Duodenal mucosa (tissue), 2 donors: ENCODE data around the gene IKZF3.
A peak's percentile ranks its signal among the peaks of the same experiment; 100 is the strongest.
"Not testable (repeated sequence)": the region's sequence is repeated elsewhere in the genome, so short reads cannot be mapped to it uniquely, and the experiment has no call there.

ENCODE experiments used
- H3K27ac ChIP-seq: one replicate; pipeline ENCODE4 v1.7.0; 2013; ENCODE audit warnings: low read depth, low read length
- H3K27me3 ChIP-seq, 2 donors: one replicate each; pipeline ENCODE4 v1.7.0; 2013; ENCODE audit warnings: low read length in 2 of 2, control low read depth in 1 of 2; ENCODE audit not compliant: insufficient read depth in 2 of 2, control insufficient read depth in 1 of 2
- H3K36me3 ChIP-seq, 2 donors: one replicate each; pipeline ENCODE4 v1.7.0; 2013; ENCODE audit warnings: low read length in 2 of 2, control low read depth in 1 of 2; ENCODE audit not compliant: insufficient read depth in 2 of 2, control insufficient read depth in 1 of 2
- H3K4me1 ChIP-seq, 2 donors: one replicate each; pipeline ENCODE4 v1.7.0; 2013; ENCODE audit warnings: low read length in 2 of 2, control low read depth in 1 of 2; ENCODE audit not compliant: insufficient read depth in 2 of 2, control insufficient read depth in 1 of 2
- H3K4me3 ChIP-seq, 2 donors: one replicate each; pipeline ENCODE4 v1.7.0; 2013; ENCODE audit warnings: low read length in 2 of 2, low read depth in 1 of 2
- H3K9ac ChIP-seq, 2 donors: one replicate each; pipeline ENCODE4 v1.7.0; 2013; ENCODE audit warnings: low read length in 2 of 2, low read depth in 1 of 2
- H3K9me3 ChIP-seq, 2 donors: one replicate each; pipeline ENCODE4 v1.7.0; 2013; ENCODE audit warnings: low read length in 2 of 2, control low read depth in 1 of 2; ENCODE audit not compliant: control insufficient read depth in 1 of 2

Gene IKZF3

DNA sequence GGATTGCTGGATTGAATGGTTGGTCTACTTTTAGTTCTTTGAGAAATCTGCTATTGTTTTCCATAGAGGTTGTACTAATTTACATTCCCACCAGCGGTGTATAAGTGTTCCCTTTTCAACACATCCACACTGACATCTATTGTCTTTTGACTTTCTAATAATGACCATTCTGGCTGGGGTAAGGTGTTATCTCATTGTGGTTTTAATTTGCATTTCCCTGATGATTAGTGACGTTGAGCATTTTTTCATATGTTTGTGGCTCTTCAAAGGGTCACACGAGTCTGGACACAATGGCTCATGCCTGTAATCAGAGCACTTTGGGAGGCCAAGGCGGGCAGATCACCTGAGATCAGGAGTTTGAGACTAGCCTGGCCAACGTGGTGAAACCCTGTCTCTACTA lies 22.0 kb upstream of the IKZF3 start:
- not testable (repeated sequence) for H3K36me3 ChIP-seq, H3K4me3 ChIP-seq, H3K4me1 ChIP-seq, H3K27me3 ChIP-seq, H3K9me3 ChIP-seq, H3K9ac ChIP-seq, H3K27ac ChIP-seq

DNA sequence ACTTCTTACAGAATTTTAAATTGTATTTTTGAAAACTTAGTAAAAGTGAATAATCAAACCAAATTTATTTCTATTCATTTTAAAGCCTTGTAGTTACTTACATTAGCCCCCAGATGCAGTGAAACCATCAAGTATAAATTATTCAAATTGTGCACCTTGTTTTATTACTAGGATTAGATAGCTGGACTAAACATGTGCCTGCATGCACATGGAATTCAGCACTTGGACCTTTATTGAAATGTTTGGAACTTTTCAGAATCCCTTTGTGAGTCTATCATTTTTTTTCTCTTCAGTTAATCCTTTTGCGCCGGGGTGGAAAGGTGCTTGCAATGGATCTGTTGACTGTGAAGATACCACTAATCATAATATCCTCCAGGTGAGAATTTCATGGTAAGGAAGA lies 8.6 kb upstream of the IKZF3 start:
- H3K27me3 ChIP-seq = peaks cover 1 to 2% of the 10 kb centered on the region in 2 donors
- H3K4me1 ChIP-seq = no peaks in the 10 kb centered on the region
- H3K27ac ChIP-seq = no peak overlapping the region
- H3K9me3 ChIP-seq = no peaks in the 10 kb centered on the region
- no peaks in the 10 kb centered on the region for H3K36me3 ChIP-seq
- no peak overlapping the region for H3K9ac ChIP-seq
- H3K4me3 ChIP-seq = no peak overlapping the region

GRCh38 chr17:39871801-39872200 lies 7.7 kb upstream of the IKZF3 start:
- Histone ChIP-seq H3K4me1 (no peaks in the 10 kb centered on the region), H3K9me3 (no peaks in the 10 kb centered on the region), H3K27me3 (peaks cover 6 to 8% of the 10 kb centered on the region in 2 donors), H3K36me3 (no peaks in the 10 kb centered on the region), H3K27ac (no peak overlapping the region), H3K4me3 (no peak overlapping the region), H3K9ac (no peak overlapping the region)

GRCh38 chr17:39870776-39871175 lies 6.7 kb upstream of the IKZF3 start:
- H3K9ac ChIP-seq = no peak overlapping the region
- no peaks in the 10 kb centered on the region for H3K36me3 ChIP-seq
- peaks cover 10 to 12% of the 10 kb centered on the region in 2 donors for H3K27me3 ChIP-seq
- no peak overlapping the region for H3K27ac ChIP-seq
- H3K4me3 ChIP-seq = no peak overlapping the region
- H3K4me1 ChIP-seq = no peaks in the 10 kb centered on the region
- H3K9me3 ChIP-seq = no peaks in the 10 kb centered on the region

DNA sequence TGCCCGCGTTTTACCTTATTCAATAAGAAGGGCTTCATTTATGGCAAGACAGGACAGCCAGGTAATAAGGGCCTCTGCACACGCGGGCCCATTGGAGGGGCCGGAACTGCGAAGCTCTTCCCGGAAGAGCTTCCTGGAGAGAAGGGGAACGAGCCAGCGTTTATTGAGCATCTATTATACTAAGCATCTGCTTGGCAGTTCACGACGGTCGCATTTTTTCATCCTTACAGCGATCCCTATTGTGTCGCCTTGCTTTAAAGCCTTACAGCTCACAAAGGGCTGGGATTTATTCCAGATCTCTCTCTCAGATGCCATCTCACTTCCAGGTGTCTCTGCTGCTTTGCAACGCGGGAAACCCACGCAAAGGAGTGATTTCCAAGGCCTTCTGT lies 4.4 kb upstream of the IKZF3 start:
- Histone ChIP-seq H3K9me3 (no peaks in the 10 kb centered on the region), H3K36me3 (no peaks in the 10 kb centered on the region), H3K9ac (no peak overlapping the region), H3K27me3 (peaks cover 17 to 26% of the 10 kb centered on the region in 2 donors), H3K4me3 (no peak overlapping the region), H3K4me1 (peaks cover 4 to 10% of the 10 kb centered on the region in 2 donors), H3K27ac (no peak overlapping the region)

DNA sequence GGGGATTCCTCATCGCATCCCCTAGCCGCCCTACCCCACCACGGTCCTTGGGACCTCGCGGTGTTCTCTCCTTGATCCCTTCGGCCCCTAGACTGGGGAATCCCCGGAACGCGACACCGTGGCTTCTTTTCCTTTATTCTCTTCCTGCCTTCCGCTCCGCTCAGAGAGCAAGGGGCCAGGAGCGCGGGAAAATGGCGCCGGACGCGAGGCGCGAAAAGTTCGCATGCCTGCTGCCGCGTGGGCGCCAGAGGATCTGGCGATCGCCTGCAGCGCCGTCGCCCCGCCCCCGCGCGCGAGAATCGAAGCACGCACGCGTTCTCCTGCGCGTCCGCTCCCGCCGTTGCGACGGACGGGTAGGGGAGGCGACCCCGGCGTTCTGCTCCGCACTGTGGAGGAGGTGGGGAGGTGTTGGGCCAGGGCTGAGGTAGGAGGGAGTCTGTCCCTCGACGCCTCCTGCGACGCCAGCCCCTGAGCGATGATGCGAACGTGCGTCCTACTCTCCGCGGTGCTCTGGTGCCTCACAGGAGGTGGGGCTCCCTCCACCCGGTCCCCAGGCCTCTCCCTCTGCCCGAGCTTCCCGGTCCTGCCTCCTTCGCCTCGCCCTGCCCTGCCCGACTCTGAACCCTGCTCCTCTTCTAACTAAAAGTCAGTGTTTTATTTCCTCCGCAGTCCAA lies 3.9 kb upstream of the IKZF3 start, which contains the start of gene ZPBP2:
Gene ZPBP2 (plus strand): TSS at position 323 of the 674 bp plus-strand sequence. CDS start 153 bp downstream, at position 476.
- Histone ChIP-seq H3K27ac (no peak within 1 kb of the TSS), H3K4me3 (peak within 1 kb of the TSS; percentile 38 to 54), H3K9me3 (no peaks in the 10 kb centered on the region), H3K36me3 (no peaks in the 10 kb centered on the region), H3K4me1 (peaks cover 4 to 10% of the 10 kb centered on the region in 2 donors), H3K9ac (no peak within 1 kb of the TSS), H3K27me3 (peaks cover 22 to 30% of the 10 kb centered on the region in 2 donors)

DNA sequence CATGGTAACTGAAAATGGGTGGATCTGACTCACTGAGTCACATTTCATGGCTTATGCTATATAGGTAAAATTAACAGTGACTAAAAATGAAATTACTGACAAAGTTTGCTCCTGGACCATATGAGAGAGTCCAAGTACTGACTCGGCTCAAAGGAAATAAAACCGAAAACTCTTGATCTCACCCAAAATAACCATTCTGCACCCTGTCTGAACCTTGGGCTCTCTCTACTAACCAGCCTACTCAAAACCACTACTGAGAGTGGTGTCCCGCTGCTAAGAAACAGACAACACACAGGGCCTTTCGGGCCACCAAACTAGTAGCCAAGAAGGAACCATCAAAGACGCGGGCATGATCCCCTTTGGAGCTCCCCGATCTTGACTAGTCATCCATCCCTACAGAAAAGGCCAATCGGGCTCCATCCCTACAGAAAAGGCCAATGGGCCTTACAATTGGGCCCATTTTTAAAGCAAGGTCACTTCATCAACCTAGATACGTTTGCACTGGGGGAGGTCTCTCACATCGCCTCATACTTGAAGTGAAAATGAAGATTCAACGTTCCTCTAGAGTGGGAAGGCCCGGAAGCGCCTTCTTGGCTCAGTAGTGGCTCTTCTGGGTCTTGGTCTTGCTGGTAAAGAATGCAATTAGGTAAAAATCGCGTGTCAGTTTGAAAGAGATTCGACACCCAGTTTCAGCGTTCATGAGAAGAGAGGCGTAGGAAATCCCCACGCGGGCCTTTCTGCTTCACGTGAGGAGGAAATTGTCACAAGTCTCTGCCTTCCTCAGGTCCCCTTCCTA lies 3.2 kb upstream of the IKZF3 start:
- Histone ChIP-seq H3K9ac (no peak overlapping the region), H3K9me3 (no peaks in the 10 kb centered on the region), H3K27ac (no peak overlapping the region), H3K27me3 (peaks cover 22 to 30% of the 10 kb centered on the region in 2 donors), H3K4me1 (peaks cover 4 to 10% of the 10 kb centered on the region in 2 donors), H3K4me3 (peak overlapping the region; percentile 38 to 54), H3K36me3 (no peaks in the 10 kb centered on the region)

- Histone ChIP-seq H3K27me3 (peaks cover 25 to 34% of the 10 kb centered on the region in 2 donors), H3K4me1 (peaks cover 4 to 10% of the 10 kb centered on the region in 2 donors), H3K9ac (no peak overlapping the region), H3K36me3 (no peaks in the 10 kb centered on the region), H3K9me3 (no peaks in the 10 kb centered on the region), H3K27ac (no peak overlapping the region), H3K4me3 (no peak overlapping the region)
Measured at GRCh38 chr17:39866013-39866730, 2.1 kb upstream of the IKZF3 start.

DNA sequence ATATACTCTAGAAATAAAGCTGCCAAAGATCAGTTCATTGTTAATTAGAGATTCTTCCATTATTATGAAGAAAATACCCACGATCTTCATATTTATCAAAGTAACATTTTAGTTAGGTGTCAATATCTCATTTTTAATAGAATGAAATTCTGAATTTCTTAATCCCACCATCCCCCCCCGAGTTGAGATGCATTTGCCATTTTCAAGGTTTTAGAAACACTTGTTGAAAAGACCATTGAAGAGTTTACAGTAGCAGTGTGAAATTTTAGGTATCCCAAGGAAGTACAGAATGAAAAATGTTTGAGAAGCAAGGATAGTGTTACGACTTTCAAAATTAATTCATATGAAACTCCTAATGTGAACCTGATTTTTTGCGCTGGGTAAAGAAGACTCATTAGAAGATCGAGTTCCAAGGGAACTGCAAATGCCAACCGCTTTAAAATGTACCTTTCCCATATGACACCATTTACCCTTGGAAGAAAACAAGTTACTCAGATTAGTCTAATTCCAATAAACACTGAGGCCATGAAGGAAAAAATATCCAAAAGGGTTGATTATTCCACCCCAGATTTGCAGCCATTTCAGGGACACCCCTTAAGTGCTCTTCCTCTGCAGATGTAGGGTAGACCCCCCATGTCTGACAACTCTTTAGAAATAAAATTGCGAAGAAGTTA lies 731 bp downstream of the IKZF3 start:
- Histone ChIP-seq H3K4me1 (peaks cover 4 to 10% of the 10 kb centered on the region in 2 donors), H3K36me3 (no peaks in the 10 kb centered on the region), H3K9me3 (no peaks in the 10 kb centered on the region), H3K9ac (peak overlapping the region; percentile 18 to 30), H3K27ac (peak overlapping the region; percentile 17), H3K4me3 (peak overlapping the region; percentile 51 to 56), H3K27me3 (peaks cover 29 to 35% of the 10 kb centered on the region in 2 donors)
